ENCODE data around the gene AKAP13.

The AKAP13 gene

DNA sequence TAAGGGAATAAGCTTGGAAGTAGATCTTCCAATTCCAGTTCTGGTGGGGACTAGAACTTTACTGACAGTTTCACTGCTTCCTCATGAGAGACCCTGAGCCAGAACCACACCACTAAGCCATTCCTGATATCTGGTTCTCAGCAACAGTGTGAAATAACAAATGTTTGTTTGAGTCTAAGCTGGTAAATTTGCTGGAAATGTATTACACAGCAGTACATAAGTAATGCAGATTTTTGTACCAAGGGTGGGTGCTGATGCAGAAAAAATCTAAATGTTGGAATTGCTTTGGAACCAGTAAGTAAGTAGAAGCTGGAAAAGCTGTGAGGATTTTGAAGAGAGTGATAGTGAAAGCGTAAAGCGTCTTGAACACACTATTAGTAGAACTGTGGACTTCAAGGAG is 14.4 kb upstream of the AKAP13 start:
- Histone ChIP-seq H3K27me3 (no peaks in the 10 kb centered on the region), H4K20me1 (no peaks in the 10 kb centered on the region), H3K36me3 (no peaks in the 10 kb centered on the region), H3K4me3 (no peak overlapping the region), H3K27ac (no peak overlapping the region), H3K4me2 (no peak overlapping the region), H3K4me1 (peaks cover 0 to 9% (median 0%) of the 10 kb centered on the region in 10 experiments; a peak in 5 of 20 replicates), H3K9me3 (replicated peaks in 1 of 11) (peaks cover 0 to 16% (median 0%) of the 10 kb centered on the region in 11 experiments; a peak in 4 of 22 replicates), H3K9ac (no peak overlapping the region)
- TF ChIP-seq Cebpa-rat (IDR thresholded peaks at IDR 0.05), result no peak

DNA sequence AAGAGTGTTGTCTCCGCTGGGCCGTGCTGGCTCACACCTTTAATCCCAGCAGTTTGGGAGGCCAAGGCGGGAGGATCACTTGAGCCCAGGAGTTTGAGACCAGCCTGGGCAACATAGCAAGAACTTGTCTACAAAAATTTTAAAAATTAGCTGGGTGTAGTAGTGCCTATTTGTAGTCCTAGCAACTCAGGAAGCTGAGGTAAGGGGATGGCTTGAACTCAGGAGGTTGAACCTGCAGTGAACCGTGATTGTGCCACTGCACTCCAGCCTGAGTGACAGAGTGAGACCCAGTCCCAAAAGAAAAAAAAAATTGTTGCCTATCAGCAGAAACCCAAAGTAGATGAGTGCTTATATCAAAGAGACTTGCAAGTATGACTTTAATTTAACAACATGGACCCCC is 12.7 kb upstream of the AKAP13 start:
- no peak for TF ChIP-seq Cebpa-rat (IDR thresholded peaks at IDR 0.05)
- H3K9me3 ChIP-seq (replicated peaks in 1 of 11), result peaks cover 0 to 20% (median 0%) of the 10 kb centered on the region in 11 experiments; a peak in 4 of 22 replicates
- no peaks in the 10 kb centered on the region for H3K36me3 ChIP-seq
- H3K4me2 ChIP-seq, result peak overlapping the region in 5 of 11 experiments; percentile 8 to 40 (median 25); a peak in 6 of 22 replicates
- peaks cover 0 to 9% (median 0%) of the 10 kb centered on the region in 10 experiments; a peak in 5 of 20 replicates for H3K4me1 ChIP-seq
- H4K20me1 ChIP-seq, result no peaks in the 10 kb centered on the region
- no peaks in the 10 kb centered on the region for H3K27me3 ChIP-seq
- no peak overlapping the region for H3K27ac ChIP-seq
- H3K9ac ChIP-seq, result no peak overlapping the region
- no peak overlapping the region for H3K4me3 ChIP-seq

DNA sequence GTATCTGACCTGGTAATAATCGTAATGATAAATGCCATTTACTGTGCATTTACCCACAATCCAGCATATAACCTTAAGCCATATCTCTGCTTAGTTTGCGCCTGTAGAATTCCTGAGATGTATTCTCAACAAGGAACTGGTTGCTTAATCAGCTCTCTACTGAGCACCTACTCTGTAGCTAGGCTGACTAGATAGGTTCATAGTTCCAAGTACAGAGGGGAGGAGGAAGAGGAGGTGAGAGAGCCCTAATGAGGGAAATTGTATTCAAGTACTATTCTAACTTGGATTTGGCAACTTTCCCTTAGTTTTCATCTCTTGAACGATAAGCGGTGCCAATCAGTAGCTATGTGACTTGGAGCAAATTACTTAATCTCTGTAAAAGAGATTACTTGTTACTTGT is 5.6 kb upstream of the AKAP13 start:
- no peaks in the 10 kb centered on the region for H3K36me3 ChIP-seq
- peaks cover 0 to 6% (median 0%) of the 10 kb centered on the region in 11 experiments; a peak in 2 of 22 replicates for H3K9me3 ChIP-seq (replicated peaks in 1 of 11)
- no peak overlapping the region for H3K9ac ChIP-seq
- no peak overlapping the region for H3K27ac ChIP-seq
- H3K27me3 ChIP-seq, result no peaks in the 10 kb centered on the region
- H3K4me1 ChIP-seq, result peaks cover 4 to 9% (median 7%) of the 10 kb centered on the region in 10 experiments; a peak in 14 of 20 replicates
- H3K4me3 ChIP-seq, result no peak overlapping the region
- H3K4me2 ChIP-seq, result no peak overlapping the region
- no peak for TF ChIP-seq Cebpa-rat (IDR thresholded peaks at IDR 0.05)
- H4K20me1 ChIP-seq, result no peaks in the 10 kb centered on the region

DNA sequence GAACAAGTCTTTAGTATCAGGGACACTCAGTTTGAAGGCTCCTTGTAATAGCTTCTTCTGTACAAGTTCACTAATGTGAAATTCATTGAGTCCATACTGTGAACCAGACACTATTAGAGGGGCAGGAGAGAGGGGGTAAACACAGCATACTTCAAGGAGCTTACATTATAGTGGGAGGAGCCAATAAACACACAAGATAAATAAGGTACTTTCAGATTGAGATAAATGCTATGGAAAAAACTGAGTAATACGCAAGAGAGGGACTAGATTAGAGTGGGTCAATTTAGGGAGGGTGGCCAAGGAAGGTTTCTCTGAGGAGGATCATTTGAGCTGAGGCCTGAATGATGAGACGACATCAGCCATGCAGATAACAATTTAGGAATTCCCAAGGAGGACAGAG is 3.1 kb upstream of the AKAP13 start:
- Histone ChIP-seq H3K4me1 (peaks cover 14 to 19% (median 17%) of the 10 kb centered on the region in 10 experiments), H3K4me2 (no peak overlapping the region), H3K9ac (no peak overlapping the region), H3K9me3 (replicated peaks in 1 of 11) (no peaks in the 10 kb centered on the region), H3K36me3 (no peaks in the 10 kb centered on the region), H3K4me3 (no peak overlapping the region), H4K20me1 (peaks cover 3 to 14% (median 13%) of the 10 kb centered on the region in 11 experiments; a peak in 17 of 22 replicates), H3K27me3 (no peaks in the 10 kb centered on the region), H3K27ac (no peak overlapping the region)
- TF ChIP-seq Cebpa-rat (IDR thresholded peaks at IDR 0.05), result no peak

DNA sequence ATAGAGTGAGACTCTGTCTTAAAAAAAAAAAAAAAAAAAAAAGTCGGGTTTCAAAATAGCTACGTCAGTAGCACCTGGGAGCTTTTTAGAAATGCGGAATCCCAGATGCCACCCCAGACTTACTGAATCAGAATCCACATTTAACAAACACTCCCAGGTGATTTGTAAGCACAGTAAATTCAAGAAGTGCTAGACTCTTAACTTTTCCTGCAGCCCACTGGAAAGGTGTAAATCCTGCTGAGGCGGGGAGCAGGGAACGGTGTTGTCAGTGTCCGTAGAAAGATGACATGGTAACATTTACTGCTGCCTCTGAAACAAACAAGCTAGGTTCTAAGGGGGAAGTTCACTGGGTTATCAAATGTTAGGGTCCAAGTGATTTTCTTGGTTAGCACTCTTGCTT is 2.4 kb upstream of the AKAP13 start:
- no peak overlapping the region for H3K4me2 ChIP-seq
- H3K9me3 ChIP-seq (replicated peaks in 1 of 11), result no peaks in the 10 kb centered on the region
- no peak overlapping the region for H3K9ac ChIP-seq
- peaks cover 19 to 26% (median 24%) of the 10 kb centered on the region in 10 experiments for H3K4me1 ChIP-seq
- H3K27ac ChIP-seq, result no peak overlapping the region
- no peak for TF ChIP-seq Cebpa-rat (IDR thresholded peaks at IDR 0.05)
- H3K4me3 ChIP-seq, result no peak overlapping the region
- peaks cover 10 to 21% (median 20%) of the 10 kb centered on the region in 11 experiments; a peak in 19 of 22 replicates for H4K20me1 ChIP-seq
- no peaks in the 10 kb centered on the region for H3K27me3 ChIP-seq
- H3K36me3 ChIP-seq, result no peaks in the 10 kb centered on the region

DNA sequence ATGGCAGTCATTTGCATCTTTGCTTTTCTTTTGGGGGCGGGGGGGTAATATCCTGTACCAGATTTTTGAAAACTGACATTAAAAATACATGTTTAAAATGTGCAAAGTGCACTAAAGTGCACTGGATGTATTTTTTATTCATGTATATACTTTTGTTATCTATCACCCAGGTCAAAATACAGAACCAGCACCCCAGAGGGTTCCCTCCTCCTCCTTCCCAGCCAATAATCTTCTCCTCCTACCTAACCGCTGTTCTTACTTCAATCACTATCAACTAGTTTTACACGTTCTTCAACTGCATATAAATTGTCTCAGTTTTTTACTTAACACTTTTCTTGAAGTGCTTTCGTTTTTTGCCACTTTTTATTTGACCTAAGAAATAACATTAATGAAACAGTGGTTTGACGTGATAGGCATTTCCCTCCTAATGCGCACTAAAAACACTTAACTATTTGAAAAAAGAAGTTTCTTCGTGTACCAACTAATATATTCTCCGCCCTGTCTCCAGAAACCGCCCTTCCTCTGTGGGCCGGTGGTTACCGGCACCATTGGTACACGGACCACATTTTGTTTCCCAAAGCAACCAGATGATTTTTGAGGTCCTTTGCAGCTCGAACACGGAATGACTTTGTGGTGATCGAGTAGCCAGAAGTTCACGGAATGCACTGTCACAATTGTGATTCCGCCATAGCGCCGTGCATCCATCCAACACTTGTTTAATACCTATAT is 836 bp upstream of the AKAP13 start:
- H3K4me3 ChIP-seq, result peak overlapping the region; percentile 71 to 95 (median 88)
- H3K36me3 ChIP-seq, result no peaks in the 10 kb centered on the region
- peak overlapping the region; percentile 77 to 94 (median 83) for H3K4me2 ChIP-seq
- H3K27me3 ChIP-seq, result no peaks in the 10 kb centered on the region
- H4K20me1 ChIP-seq, result peaks cover 11 to 36% (median 33%) of the 10 kb centered on the region in 11 experiments; a peak in 19 of 22 replicates
- no peaks in the 10 kb centered on the region for H3K9me3 ChIP-seq (replicated peaks in 1 of 11)
- H3K27ac ChIP-seq, result peak overlapping the region in 10 of 11 experiments; percentile 8 to 66 (median 40); a peak in 12 of 22 replicates
- H3K9ac ChIP-seq, result peak overlapping the region; percentile 11 to 85 (median 67); a peak in 20 of 22 replicates
- no peak for TF ChIP-seq Cebpa-rat (IDR thresholded peaks at IDR 0.05)
- H3K4me1 ChIP-seq, result peaks cover 21 to 33% (median 28%) of the 10 kb centered on the region in 10 experiments

DNA sequence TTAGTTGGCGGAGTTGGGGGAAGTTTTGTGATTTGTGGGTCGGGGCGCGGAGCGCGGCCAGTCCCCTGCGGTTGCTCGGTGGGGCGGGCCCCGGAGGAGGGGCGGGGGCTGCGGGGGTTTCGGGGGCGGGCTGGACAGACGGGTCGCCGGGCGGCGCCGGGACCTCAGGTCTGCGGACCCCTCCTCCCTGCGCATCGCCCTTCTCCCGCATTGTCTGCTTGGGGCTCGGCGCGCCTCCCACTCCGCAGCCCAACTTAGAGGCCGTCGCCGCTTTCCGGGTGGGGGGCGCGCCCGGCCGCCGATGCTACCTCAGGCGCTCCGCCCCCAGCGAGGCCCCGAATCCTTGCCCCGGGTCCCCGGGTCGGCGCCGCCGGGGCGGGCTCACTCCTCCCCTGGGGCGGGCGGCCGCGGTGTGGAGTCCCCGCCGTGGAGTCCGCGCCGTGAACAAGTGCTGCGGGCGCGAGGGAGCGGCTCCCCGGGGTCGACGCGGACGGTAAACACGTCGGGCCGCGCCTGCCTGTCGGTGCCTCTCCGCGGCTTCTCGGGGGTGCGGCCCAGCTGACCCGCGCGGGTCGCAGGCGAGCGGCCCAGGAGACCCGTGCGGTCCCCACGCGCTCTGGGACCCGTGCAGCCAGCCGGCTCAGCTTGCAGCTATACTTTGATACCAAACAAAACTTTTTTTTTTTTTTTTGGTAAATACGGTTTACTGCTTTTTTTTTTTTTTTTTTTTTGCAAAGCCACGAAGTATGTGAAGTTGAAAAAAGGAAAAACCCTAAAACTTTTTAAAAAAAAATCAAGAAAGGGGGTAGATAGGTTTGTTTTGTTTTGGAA is 624 bp downstream of the AKAP13 start:
- peak overlapping the region; percentile 63 to 93 (median 83) for H3K4me2 ChIP-seq
- peaks cover 11 to 45% (median 35%) of the 10 kb centered on the region in 11 experiments; a peak in 19 of 22 replicates for H4K20me1 ChIP-seq
- peaks cover 21 to 36% (median 28%) of the 10 kb centered on the region in 10 experiments for H3K4me1 ChIP-seq
- TF ChIP-seq Cebpa-rat (IDR thresholded peaks at IDR 0.05), result no peak
- H3K27ac ChIP-seq, result peak overlapping the region; percentile 32 to 83 (median 75); a peak in 21 of 22 replicates
- H3K36me3 ChIP-seq, result 0 out of 22 replicates have a peak, but pooled peaks cover 0 to 4% (median 0%) of the 10 kb centered on the region in 11 experiments
- H3K9me3 ChIP-seq (replicated peaks in 1 of 11), result no peaks in the 10 kb centered on the region
- no peaks in the 10 kb centered on the region for H3K27me3 ChIP-seq
- peak overlapping the region; percentile 79 to 88 (median 85) for H3K9ac ChIP-seq
- peak overlapping the region; percentile 71 to 95 (median 88) for H3K4me3 ChIP-seq

DNA sequence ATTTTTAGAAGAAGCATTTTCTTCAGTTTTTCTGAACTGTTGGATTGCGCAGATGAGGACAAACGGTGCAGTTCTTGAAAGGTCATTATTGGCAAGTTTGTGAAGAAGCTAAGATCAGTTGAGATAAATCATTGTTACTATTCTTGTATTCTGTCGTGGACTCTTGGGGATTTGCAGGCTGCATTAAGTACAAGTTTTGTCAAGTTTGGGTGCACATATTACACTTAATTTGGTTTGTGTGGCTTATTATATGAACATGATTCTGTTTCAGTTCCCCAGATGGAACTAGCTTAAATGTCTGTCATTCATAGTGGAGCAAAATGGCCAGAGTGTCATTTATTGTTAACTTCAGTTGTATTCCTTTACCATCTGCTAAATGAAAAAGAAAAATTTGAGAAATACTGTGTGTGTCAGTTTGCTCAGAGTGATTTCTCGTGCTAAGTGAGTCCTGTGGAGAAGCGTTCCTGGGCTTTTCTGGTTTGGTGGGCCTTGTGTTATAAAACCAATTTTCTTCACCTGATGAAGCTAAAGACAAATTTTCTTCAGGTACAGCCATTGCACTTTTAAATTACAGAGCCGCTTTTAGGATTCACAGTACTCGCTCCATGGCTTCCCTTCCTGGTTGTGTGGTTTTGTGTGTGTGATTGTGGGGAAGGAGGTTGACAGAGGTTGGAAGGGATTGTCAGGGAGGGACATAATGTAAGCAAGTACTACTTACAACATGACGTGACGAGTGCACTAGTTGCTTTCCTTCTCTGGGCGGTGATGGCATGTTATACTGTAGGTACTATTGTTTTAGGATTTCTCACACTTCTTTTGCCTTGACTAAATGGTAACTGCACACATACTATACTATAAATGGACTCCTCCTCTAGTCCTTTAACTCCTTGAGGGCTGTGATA is 1.7 kb downstream of the AKAP13 start:
- Histone ChIP-seq H3K9me3 (replicated peaks in 1 of 11) (no peaks in the 10 kb centered on the region), H3K27ac (no peak overlapping the region), H4K20me1 (peaks cover 13 to 45% (median 38%) of the 10 kb centered on the region in 11 experiments; a peak in 19 of 22 replicates), H3K36me3 (0 out of 22 replicates have a peak, but pooled peaks cover 0 to 14% (median 0%) of the 10 kb centered on the region in 11 experiments), H3K9ac (peak overlapping the region in 10 of 11 experiments; percentile 79 to 88 (median 85); a peak in 17 of 22 replicates), H3K4me1 (peaks cover 22 to 36% (median 28%) of the 10 kb centered on the region in 10 experiments), H3K27me3 (no peaks in the 10 kb centered on the region), H3K4me3 (peak overlapping the region; percentile 71 to 95 (median 88)), H3K4me2 (peak overlapping the region; percentile 63 to 93 (median 83))
- no peak for TF ChIP-seq Cebpa-rat (IDR thresholded peaks at IDR 0.05)

All from BLaER1 treated with 17β-estradiol and CSF1 and Interleukin-3, amounts not matched to agents 10 nM and 100 nM (cell line).